Activated CD4-positive, alpha-beta T cell treated with anti-CD3 and anti-CD28 coated beads, Interleukin-2, amount 50 U/mL, for 48 hours (primary cell): ENCODE data around the gene C2orf92.

Experiments
- DNase-seq, 2 experiments: peaks; one replicate each; pipeline ENCODE4 v3.0.0-alpha.2; 2020

C2orf92 gene

GRCh38 chr2:97749581-97749980 is 80.1 kb downstream of the C2orf92 start:
- DNase-seq: no peak

GRCh38 chr2:97750017-97750416 is 80.5 kb downstream of the C2orf92 start:
- no peak for DNase-seq

GRCh38 chr2:97751752-97752151 is 82.2 kb downstream of the C2orf92 start:
- no peak for DNase-seq
